ENCODE measurements around the gene TRMT1. TPM values are rescaled to one million over a fixed set of nuclear protein-coding genes. Genes with fewer than 3 reads are reported as not detected.

The TRMT1 gene
- total and polyA plus RNA-seq, 5 donors from 2014 or later = 16.0 to 57.6 (median 21.2) TPM

DNA sequence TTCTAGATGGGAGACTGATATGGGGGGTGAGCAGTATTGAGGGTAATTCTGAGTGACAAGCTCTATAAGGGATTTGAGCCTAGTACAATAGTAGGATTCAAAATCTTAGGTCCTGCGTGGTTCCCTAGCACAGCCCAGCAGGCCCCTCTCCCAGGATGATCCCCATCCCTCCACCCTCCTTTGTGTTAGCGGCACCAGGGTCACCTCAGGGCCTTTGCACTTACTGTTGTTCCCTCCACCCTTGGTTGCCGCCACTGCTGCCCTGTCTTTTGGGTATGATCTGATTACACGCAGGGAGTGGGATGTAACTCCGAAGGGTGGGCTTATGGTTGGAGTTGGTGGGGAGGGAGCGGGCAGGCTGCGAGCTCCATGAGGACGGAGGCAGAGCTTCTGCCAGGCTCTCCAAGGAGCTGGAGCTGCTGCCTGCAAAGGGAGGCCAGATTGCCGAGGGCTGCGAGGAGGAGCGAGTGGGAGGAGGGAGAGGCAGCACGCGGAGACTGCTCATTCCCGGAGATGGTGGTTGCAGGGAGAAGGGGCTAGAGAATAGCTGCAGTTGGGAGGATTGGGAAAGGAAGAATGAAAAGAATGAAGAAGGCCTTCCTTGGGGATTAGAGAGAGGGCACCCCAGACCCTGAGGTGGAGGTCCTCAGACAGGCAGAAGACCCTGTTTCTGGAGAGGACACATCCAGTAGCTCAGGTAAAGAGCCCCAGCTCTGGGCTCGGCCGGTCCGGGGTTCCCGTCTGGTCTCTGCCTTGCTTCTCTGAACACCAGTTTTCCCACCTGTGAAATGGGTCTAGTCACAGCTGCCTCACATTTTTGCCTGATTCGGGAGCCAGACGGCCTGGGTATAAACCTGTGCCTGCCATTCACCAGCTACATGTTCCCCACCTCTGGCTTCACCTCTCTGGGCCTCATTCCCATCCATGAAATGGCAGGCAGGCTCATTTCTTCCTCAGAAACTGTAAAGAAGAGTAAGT lies 6.7 kb upstream of the TRMT1 start:
- peaks cover 7% of the 10 kb centered on the region for H3K36me3 ChIP-seq (ENCODE audit: control insufficient read depth, insufficient read depth, low read length)
- no peak overlapping the region for H3K4me3 ChIP-seq (ENCODE audit: low read depth, low read length)
- no peak overlapping the region for H3K27ac ChIP-seq (ENCODE audit: insufficient read depth, low read length, poor library complexity, severe bottlenecking)
- Mint-ChIP-seq H3K9me3 (no peaks in the 10 kb centered on the region), H3K4me1 (peaks cover 0 to 55% (median 29%) of the 10 kb centered on the region in 4 donors), H3K27ac (no peak overlapping the region), H3K27me3 (no peaks in the 10 kb centered on the region), H3K36me3 (no peaks in the 10 kb centered on the region), H3K4me3 (peak overlapping the region in 2 of 4 donors; percentile 58 to 90)
- ATAC-seq (ENCODE audit: low read depth in 2 of 2) = no peak
- H3K9me3 ChIP-seq (ENCODE audit: control insufficient read depth in 2 of 2, low read length in 2 of 2) = no peaks in the 10 kb centered on the region
- peaks cover 18% of the 10 kb centered on the region for H3K4me1 ChIP-seq (ENCODE audit: control insufficient read depth, insufficient read depth, low read length, poor library complexity, severe bottlenecking)
- H3K27me3 ChIP-seq (ENCODE audit: control insufficient read depth, insufficient read depth, low read length) = no peaks in the 10 kb centered on the region
- no peak for DNase-seq

DNA sequence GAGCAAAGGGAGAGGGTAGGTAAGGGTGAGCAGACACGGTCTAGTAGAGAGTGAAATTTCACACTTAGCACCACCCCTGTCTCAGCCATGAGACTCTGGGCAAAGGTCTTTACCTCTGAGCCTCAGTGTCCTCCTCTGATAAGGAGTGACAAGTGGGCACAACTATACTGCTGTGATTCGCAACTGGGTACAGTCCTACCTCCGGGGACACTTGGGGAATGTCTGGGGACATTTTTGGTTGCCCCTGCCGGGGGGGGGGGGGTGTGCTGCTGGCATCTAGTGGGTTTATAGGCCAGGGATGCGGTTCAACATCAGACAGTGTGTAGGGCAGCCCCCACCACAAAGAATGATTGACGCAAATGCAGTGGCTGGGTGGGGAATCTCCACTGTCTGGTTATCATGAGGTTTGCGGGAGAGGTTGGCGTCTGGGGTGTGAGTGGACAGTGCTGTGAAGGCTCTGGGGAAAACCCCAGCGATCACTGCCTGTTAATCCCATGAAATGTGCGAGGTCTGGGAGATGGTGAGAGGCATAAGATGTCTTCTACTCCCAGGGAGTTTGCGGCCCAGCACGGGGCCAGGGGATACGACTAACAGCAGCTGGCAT lies 5.8 kb upstream of the TRMT1 start:
- Mint-ChIP-seq H3K4me1 (peaks cover 5 to 55% (median 25%) of the 10 kb centered on the region in 4 donors), H3K9me3 (no peaks in the 10 kb centered on the region), H3K4me3 (peak overlapping the region in 3 of 4 donors; percentile 16 to 90 (median 16)), H3K27ac (peak overlapping the region in 1 of 3 donors; percentile 28), H3K27me3 (no peaks in the 10 kb centered on the region), H3K36me3 (no peaks in the 10 kb centered on the region)
- Histone ChIP-seq H3K36me3 (ENCODE audit: control insufficient read depth, insufficient read depth, low read length) (peaks cover 7% of the 10 kb centered on the region), H3K27ac (ENCODE audit: insufficient read depth, low read length, poor library complexity, severe bottlenecking) (no peak overlapping the region), H3K4me1 (ENCODE audit: control insufficient read depth, insufficient read depth, low read length, poor library complexity, severe bottlenecking) (peaks cover 23% of the 10 kb centered on the region), H3K9me3 (ENCODE audit: control insufficient read depth in 2 of 2, low read length in 2 of 2) (no peaks in the 10 kb centered on the region), H3K27me3 (ENCODE audit: control insufficient read depth, insufficient read depth, low read length) (no peaks in the 10 kb centered on the region), H3K4me3 (ENCODE audit: low read depth, low read length) (no peak overlapping the region)
- DNase-seq (no peak), ATAC-seq (ENCODE audit: low read depth in 2 of 2) (no peak)

DNA sequence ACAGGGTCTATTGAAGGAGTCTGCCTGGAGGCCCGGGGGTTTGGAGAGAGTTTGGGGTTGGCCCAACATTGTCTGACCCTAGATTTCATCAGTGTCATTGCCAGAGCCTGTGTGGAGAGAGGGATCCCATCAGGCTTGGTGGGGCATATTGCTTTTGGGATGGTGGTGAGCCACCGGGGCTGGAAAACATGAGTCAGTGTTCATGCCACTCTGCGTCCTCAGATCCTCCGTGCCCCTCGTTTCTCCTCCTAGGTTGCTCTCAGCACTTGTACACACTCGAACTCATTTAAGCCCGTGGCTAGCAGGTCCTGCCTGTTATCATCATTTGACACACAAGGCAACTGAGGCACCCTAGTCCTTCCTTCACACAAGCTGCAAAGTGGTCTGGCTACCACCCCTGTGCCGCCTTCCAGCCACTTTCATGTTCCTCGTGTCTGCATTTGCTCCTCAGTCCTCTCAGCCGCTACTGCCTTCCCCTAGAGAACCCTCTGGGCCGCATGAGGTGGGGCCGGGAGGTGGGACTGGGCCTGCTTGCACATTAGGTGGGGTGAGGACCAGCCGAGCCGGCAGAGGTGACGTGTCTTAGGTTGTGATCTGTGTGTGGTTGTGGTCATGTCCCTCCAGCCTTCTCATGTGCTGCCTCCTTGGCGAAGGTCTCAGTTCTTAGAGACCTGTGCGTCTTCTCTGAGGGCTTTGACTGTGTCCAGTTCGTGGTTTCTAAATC lies 5.2 kb upstream of the TRMT1 start:
- H3K36me3 ChIP-seq (ENCODE audit: control insufficient read depth, insufficient read depth, low read length) = peaks cover 7% of the 10 kb centered on the region
- H3K36me3 Mint-ChIP-seq = no peaks in the 10 kb centered on the region
- ATAC-seq (ENCODE audit: low read depth in 2 of 2) = no peak
- DNase-seq = no peak
- no peaks in the 10 kb centered on the region for H3K27me3 ChIP-seq (ENCODE audit: control insufficient read depth, insufficient read depth, low read length)
- H3K9me3 Mint-ChIP-seq = no peaks in the 10 kb centered on the region
- H3K27ac ChIP-seq (ENCODE audit: insufficient read depth, low read length, poor library complexity, severe bottlenecking) = no peak overlapping the region
- H3K4me1 Mint-ChIP-seq = peaks cover 5 to 61% (median 26%) of the 10 kb centered on the region in 4 donors
- H3K27me3 Mint-ChIP-seq = no peaks in the 10 kb centered on the region
- H3K4me1 ChIP-seq (ENCODE audit: control insufficient read depth, insufficient read depth, low read length, poor library complexity, severe bottlenecking) = peaks cover 28% of the 10 kb centered on the region
- no peaks in the 10 kb centered on the region for H3K9me3 ChIP-seq (ENCODE audit: control insufficient read depth in 2 of 2, low read length in 2 of 2)
- no peak overlapping the region for H3K4me3 ChIP-seq (ENCODE audit: low read depth, low read length)
- H3K4me3 Mint-ChIP-seq = peak overlapping the region in 2 of 4 donors; percentile 16 to 90
- H3K27ac Mint-ChIP-seq = peak overlapping the region in 1 of 3 donors; percentile 28

DNA sequence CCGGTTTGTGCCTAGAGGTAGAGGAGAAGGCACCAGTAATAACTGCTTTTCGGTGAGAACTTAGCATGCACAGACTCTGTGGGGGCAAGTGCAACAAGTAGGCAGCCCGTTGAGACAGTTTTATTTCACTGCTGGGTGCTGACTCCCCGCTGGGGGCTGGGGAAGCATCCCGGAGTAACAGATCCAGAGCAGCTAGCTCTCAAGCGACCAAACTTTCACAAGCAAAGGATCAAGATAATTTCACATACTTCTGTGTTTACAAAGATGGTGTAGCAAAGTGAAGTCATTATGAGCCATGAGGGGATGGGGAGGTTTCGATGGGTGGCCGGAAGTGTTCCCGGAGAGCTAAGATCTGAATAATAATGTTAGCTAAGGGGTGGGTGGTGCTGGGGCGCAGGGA lies 4.3 kb upstream of the TRMT1 start:
- no peak overlapping the region for H3K4me3 ChIP-seq (ENCODE audit: low read depth, low read length)
- Mint-ChIP-seq H3K4me3 (peak overlapping the region; percentile 56 to 90 (median 72)), H3K9me3 (no peaks in the 10 kb centered on the region), H3K27ac (peak overlapping the region in 1 of 3 donors; percentile 69), H3K27me3 (no peaks in the 10 kb centered on the region), H3K4me1 (peaks cover 5 to 68% (median 28%) of the 10 kb centered on the region in 4 donors), H3K36me3 (no peaks in the 10 kb centered on the region)
- peaks cover 7% of the 10 kb centered on the region for H3K36me3 ChIP-seq (ENCODE audit: control insufficient read depth, insufficient read depth, low read length)
- DNase-seq (no peak), ATAC-seq (ENCODE audit: low read depth in 2 of 2) (no peak)
- no peaks in the 10 kb centered on the region for H3K9me3 ChIP-seq (ENCODE audit: control insufficient read depth in 2 of 2, low read length in 2 of 2)
- no peak overlapping the region for H3K27ac ChIP-seq (ENCODE audit: insufficient read depth, low read length, poor library complexity, severe bottlenecking)
- peaks cover 37% of the 10 kb centered on the region for H3K4me1 ChIP-seq (ENCODE audit: control insufficient read depth, insufficient read depth, low read length, poor library complexity, severe bottlenecking)
- H3K27me3 ChIP-seq (ENCODE audit: control insufficient read depth, insufficient read depth, low read length) = no peaks in the 10 kb centered on the region

DNA sequence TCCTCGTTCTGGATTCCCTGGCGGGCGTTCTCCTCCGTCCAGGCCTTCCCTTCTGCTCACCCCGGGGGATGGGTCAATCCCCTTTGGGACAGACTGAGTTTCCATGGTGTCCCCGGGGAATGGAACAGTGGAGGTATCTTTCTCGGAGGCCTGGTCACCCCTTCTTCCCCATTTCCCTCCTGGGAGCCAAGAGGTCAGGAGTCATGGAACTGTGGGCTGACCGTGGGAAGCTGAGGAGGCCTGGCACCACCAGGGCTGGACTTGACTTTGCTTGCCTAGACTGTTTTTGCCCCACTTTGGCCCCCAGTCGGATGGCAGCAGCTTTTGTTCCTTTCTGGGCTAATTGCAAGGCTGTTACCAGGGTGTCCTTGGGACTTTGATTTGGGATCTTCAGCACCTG lies 3.5 kb upstream of the TRMT1 start:
- no peaks in the 10 kb centered on the region for H3K9me3 Mint-ChIP-seq
- no peaks in the 10 kb centered on the region for H3K36me3 Mint-ChIP-seq
- DNase-seq (no peak), ATAC-seq (ENCODE audit: low read depth in 2 of 2) (no peak)
- H3K4me1 Mint-ChIP-seq = peaks cover 5 to 73% (median 28%) of the 10 kb centered on the region in 4 donors
- H3K4me3 Mint-ChIP-seq = peak overlapping the region; percentile 78 to 88 (median 83)
- Histone ChIP-seq H3K9me3 (ENCODE audit: control insufficient read depth in 2 of 2, low read length in 2 of 2) (no peaks in the 10 kb centered on the region), H3K4me3 (ENCODE audit: low read depth, low read length) (no peak overlapping the region), H3K27me3 (ENCODE audit: control insufficient read depth, insufficient read depth, low read length) (no peaks in the 10 kb centered on the region), H3K27ac (ENCODE audit: insufficient read depth, low read length, poor library complexity, severe bottlenecking) (no peak overlapping the region), H3K4me1 (ENCODE audit: control insufficient read depth, insufficient read depth, low read length, poor library complexity, severe bottlenecking) (peaks cover 42% of the 10 kb centered on the region), H3K36me3 (ENCODE audit: control insufficient read depth, insufficient read depth, low read length) (peaks cover 7% of the 10 kb centered on the region)
- H3K27ac Mint-ChIP-seq = peak overlapping the region in 2 of 3 donors; percentile 60 to 69
- no peaks in the 10 kb centered on the region for H3K27me3 Mint-ChIP-seq

DNA sequence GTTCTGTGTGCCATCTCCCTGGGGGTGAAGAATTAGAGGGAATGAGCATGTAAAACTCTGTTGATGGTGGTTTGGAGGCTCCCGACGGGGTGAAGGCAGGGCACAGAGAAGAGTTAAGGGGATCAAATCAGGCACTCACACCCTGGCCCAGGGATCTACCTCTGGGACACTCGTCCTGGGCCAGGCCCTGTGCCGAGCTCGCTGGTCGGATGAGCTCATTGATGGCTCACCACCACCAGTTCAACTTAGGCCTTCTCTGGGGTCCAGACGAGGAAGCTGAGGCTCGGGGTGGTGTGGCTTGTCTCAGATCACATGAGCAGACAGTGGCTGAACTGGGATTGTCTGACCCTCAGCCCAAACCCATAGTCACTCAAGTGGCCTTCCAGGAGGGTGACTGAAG lies 3.1 kb upstream of the TRMT1 start:
- H3K27ac ChIP-seq (ENCODE audit: insufficient read depth, low read length, poor library complexity, severe bottlenecking) = no peak overlapping the region
- DNase-seq (no peak), ATAC-seq (ENCODE audit: low read depth in 2 of 2) (no peak)
- H3K36me3 Mint-ChIP-seq = no peaks in the 10 kb centered on the region
- H3K4me3 ChIP-seq (ENCODE audit: low read depth, low read length) = peak overlapping the region; percentile 37
- no peaks in the 10 kb centered on the region for H3K9me3 ChIP-seq (ENCODE audit: control insufficient read depth in 2 of 2, low read length in 2 of 2)
- no peaks in the 10 kb centered on the region for H3K27me3 Mint-ChIP-seq
- peaks cover 5 to 75% (median 28%) of the 10 kb centered on the region in 4 donors for H3K4me1 Mint-ChIP-seq
- H3K9me3 Mint-ChIP-seq = no peaks in the 10 kb centered on the region
- peaks cover 7% of the 10 kb centered on the region for H3K36me3 ChIP-seq (ENCODE audit: control insufficient read depth, insufficient read depth, low read length)
- no peaks in the 10 kb centered on the region for H3K27me3 ChIP-seq (ENCODE audit: control insufficient read depth, insufficient read depth, low read length)
- peak overlapping the region; percentile 56 to 80 (median 64) for H3K27ac Mint-ChIP-seq
- H3K4me3 Mint-ChIP-seq = peak overlapping the region in 3 of 4 donors; percentile 82 to 88 (median 84)
- peaks cover 42% of the 10 kb centered on the region for H3K4me1 ChIP-seq (ENCODE audit: control insufficient read depth, insufficient read depth, low read length, poor library complexity, severe bottlenecking)

DNA sequence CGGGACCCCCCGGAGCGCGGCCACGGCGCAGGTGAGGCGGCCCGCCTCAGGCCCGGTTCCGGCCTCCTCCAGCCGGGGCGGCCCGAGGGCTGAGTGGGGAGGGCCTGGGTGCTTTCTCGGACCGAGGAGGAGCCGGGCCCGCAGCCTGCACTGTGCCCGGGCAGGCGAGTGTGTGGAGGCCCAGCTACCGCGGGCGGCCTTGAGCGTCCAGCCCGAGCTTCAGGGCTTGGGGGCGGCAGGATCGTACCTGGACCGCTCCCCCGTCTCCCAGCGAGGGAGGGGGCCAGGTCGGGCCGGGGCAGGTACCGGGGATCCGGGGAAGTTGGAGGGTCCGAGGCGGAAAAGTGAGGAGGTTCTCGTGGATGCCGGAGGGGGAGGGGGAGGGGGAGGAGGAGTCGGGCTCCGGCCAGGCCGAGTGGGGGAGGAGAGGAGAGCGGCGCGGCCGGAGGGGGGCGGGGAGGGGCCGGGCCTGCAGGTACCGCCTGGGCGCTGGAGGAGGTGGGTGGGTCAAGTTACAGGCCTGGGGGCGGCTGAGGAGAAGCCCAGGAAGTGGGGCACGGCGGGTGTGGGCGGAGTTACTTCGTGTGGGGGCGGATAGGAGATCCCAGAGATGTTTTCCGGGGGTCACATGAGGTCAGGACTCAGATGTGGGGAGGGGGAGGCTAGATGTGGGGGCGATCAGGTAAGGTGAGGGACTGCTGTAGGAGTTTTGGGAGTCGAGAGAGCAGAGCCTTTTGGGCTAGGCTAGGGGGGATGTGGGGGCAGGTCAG lies 2.1 kb upstream of the TRMT1 start:
- H3K27ac Mint-ChIP-seq = peak overlapping the region; percentile 64 to 90 (median 80)
- H3K27ac ChIP-seq (ENCODE audit: insufficient read depth, low read length, poor library complexity, severe bottlenecking) = peak overlapping the region; percentile 51
- H3K4me1 Mint-ChIP-seq = peaks cover 5 to 72% (median 25%) of the 10 kb centered on the region in 4 donors
- no peaks in the 10 kb centered on the region for H3K27me3 Mint-ChIP-seq
- no peaks in the 10 kb centered on the region for H3K36me3 Mint-ChIP-seq
- H3K27me3 ChIP-seq (ENCODE audit: control insufficient read depth, insufficient read depth, low read length) = no peaks in the 10 kb centered on the region
- peaks cover 7% of the 10 kb centered on the region for H3K36me3 ChIP-seq (ENCODE audit: control insufficient read depth, insufficient read depth, low read length)
- no peak for ATAC-seq (ENCODE audit: low read depth in 2 of 2)
- peak overlapping the region; percentile 37 for H3K4me3 ChIP-seq (ENCODE audit: low read depth, low read length)
- peak overlapping the region; percentile 82 to 92 (median 86) for H3K4me3 Mint-ChIP-seq
- peak in 2 of 3 donors; percentile 42 to 47 for DNase-seq
- H3K9me3 Mint-ChIP-seq = no peaks in the 10 kb centered on the region
- H3K9me3 ChIP-seq (ENCODE audit: control insufficient read depth in 2 of 2, low read length in 2 of 2) = no peaks in the 10 kb centered on the region
- H3K4me1 ChIP-seq (ENCODE audit: control insufficient read depth, insufficient read depth, low read length, poor library complexity, severe bottlenecking) = peaks cover 42% of the 10 kb centered on the region
